Endothelial cell of umbilical vein (primary cell): ENCODE results near the gene MRPS35. TPM values are rescaled to one million over a fixed set of nuclear protein-coding genes. Genes with fewer than 3 reads are reported as not detected.
A peak's percentile ranks its signal among the peaks of the same experiment; 100 is the strongest.

Source experiments
- BruUV-seq: library from RNA; stranded (reverse); fragments of 400-500 nt; replicated peaks from 2 replicates; lab custom pipeline; 2021; lab: Mats Ljungman, UMichigan
- CTCF ChIA-PET: fragments of 300-600, 350-600 bp; sonication (Branson Sonifier 250); formaldehyde crosslinking; loops from one replicate; lab custom pipeline; 2021; ENCODE audit warnings: antibody characterized with exemption, inconsistent platforms; lab: Charles Lee
- POLR2A ChIA-PET: fragments of 300-600, 350-600 bp; sonication (Branson Sonifier 250); formaldehyde crosslinking; loops from one replicate; lab custom pipeline; 2021; ENCODE audit warnings: antibody characterized with exemption, inconsistent platforms; lab: Charles Lee
- DNase-seq: peaks from one replicate; pipeline ENCODE4 v3.0.0-alpha.2; 2011; ENCODE audit warnings: low read depth, low spot score
- FAIRE-seq: peaks from 2 replicates; lab custom pipeline; 2011; peaks lifted over from hg19 to GRCh38; lab: Jason Lieb, UNC
- H2AFZ ChIP-seq: 2 replicates; pipeline ENCODE4 v1.6.0; 2012; ENCODE audit warnings: low read depth, low read length, control low read depth, inconsistent platforms
- H3K27ac ChIP-seq: 2 replicates; pipeline ENCODE4 v1.5.1; 2011; ENCODE audit warnings: low read depth, mild to moderate bottlenecking, control low read depth, low read length, moderate library complexity; ENCODE audit not compliant: insufficient read depth
- H3K27me3 ChIP-seq, 2 experiments: 2 replicates each; pipeline versions ENCODE4 v1.6.0 to v1.6.1; 2011; ENCODE audit warnings: low read length in 2 of 2, mixed read lengths in 1 of 2; ENCODE audit not compliant: control insufficient read depth in 2 of 2, insufficient read depth in 2 of 2
- H3K36me3 ChIP-seq, 2 experiments: 2 replicates in 1 of 2; 3 replicates in 1 of 2; pipeline ENCODE4 v1.5.1; 2011; ENCODE audit warnings: low read length in 2 of 2, mild to moderate bottlenecking in 1 of 2, moderate library complexity in 1 of 2; ENCODE audit not compliant: control insufficient read depth in 2 of 2, insufficient read depth in 2 of 2; ENCODE audit errors: extremely low read depth in 1 of 2
- H3K4me1 ChIP-seq: 3 replicates; pipeline ENCODE4 v1.5.1; 2011; ENCODE audit warnings: mild to moderate bottlenecking, low read length; ENCODE audit not compliant: control insufficient read depth, insufficient read depth; ENCODE audit errors: extremely low read depth
- H3K4me2 ChIP-seq: 2 replicates; pipeline ENCODE4 v1.6.1; 2011; ENCODE audit warnings: low read length, control low read depth, mixed read lengths; ENCODE audit not compliant: insufficient read depth
- H3K4me3 ChIP-seq, 3 experiments: fragments of 200-600 bp in 1 of 3; sonication (generic), shearing (Covaris generic) in 1 of 3; replicated peaks in 1 of 3; 2 replicates each; pipeline ENCODE4 v1.5.1; 2011 to 2016; ENCODE audit warnings: control low read depth in 3 of 3, low read length in 3 of 3, mild to moderate bottlenecking in 2 of 3, inconsistent platforms in 1 of 3, low read depth in 1 of 3, moderate library complexity in 1 of 3; ENCODE audit not compliant: insufficient read depth in 1 of 3
- H3K79me2 ChIP-seq: 2 replicates; pipeline ENCODE4 v1.6.0; 2012; ENCODE audit warnings: low read length, inconsistent platforms; ENCODE audit not compliant: control insufficient read depth, insufficient read depth
- H3K9ac ChIP-seq: replicated peaks from 2 replicates; pipeline ENCODE3; 2011; ENCODE audit warnings: low read length, control low read depth; ENCODE audit not compliant: insufficient read depth; ENCODE audit errors: extremely low read depth
- H3K9me1 ChIP-seq: replicated peaks from 3 replicates; pipeline ENCODE4 v1.6.0; 2011; ENCODE audit warnings: mild to moderate bottlenecking, low read length; ENCODE audit not compliant: control insufficient read depth, insufficient read depth; ENCODE audit errors: extremely low read depth
- H3K9me3 ChIP-seq: replicated peaks from 2 replicates; pipeline ENCODE4 v1.5.1; 2012; ENCODE audit warnings: low read length, inconsistent platforms; ENCODE audit not compliant: control insufficient read depth, insufficient read depth
- H4K20me1 ChIP-seq: replicated peaks from 2 replicates; pipeline ENCODE3; 2011; ENCODE audit warnings: mild to moderate bottlenecking, low read length; ENCODE audit not compliant: control insufficient read depth, insufficient read depth; ENCODE audit errors: extremely low read depth
- EZH2 ChIP-seq: IDR thresholded peaks from 2 replicates; pipeline ENCODE4 v1.6.1; 2012; ENCODE audit warnings: borderline replicate concordance, low read depth, mild to moderate bottlenecking, moderate library complexity, low read length, inconsistent platforms; ENCODE audit not compliant: severe bottlenecking
- FOS ChIP-seq: IDR thresholded peaks from 2 replicates; pipeline ENCODE4 v1.6.1; 2011; ENCODE audit warnings: mild to moderate bottlenecking, low read length, moderate library complexity, borderline replicate concordance; ENCODE audit not compliant: insufficient read depth
- GATA2 ChIP-seq: IDR thresholded peaks from 2 replicates; pipeline ENCODE4 v1.7.0; 2011; ENCODE audit warnings: low read depth, mild to moderate bottlenecking, moderate library complexity, mixed read lengths, low read length; ENCODE audit not compliant: insufficient read length, insufficient read depth
- JUN ChIP-seq: IDR thresholded peaks from 2 replicates; pipeline ENCODE4 v1.6.1; 2011; ENCODE audit warnings: borderline replicate concordance, low read depth; ENCODE audit not compliant: insufficient read length, insufficient read depth
- MYC ChIP-seq: IDR thresholded peaks from one replicate; pipeline ENCODE4 v1.6.1; 2011; ENCODE audit warnings: mild to moderate bottlenecking, low read depth, low read length
- POLR2A ChIP-seq: IDR thresholded peaks from 2 replicates; pipeline ENCODE4 v1.6.1; 2012; ENCODE audit warnings: low read depth, mild to moderate bottlenecking, control low read depth, low read length
- POLR2AphosphoS5 ChIP-seq: IDR thresholded peaks from 2 replicates; pipeline ENCODE4 v1.6.1; 2012; ENCODE audit warnings: low read depth, mild to moderate bottlenecking, control low read depth, low read length, moderate library complexity; ENCODE audit not compliant: insufficient read depth
- dilution Hi-C: fragments of 300-500 bp; cut with MboI; formaldehyde crosslinking; loops from one replicate; pipeline ENCODE4 v1.15.0; 2019; ENCODE audit warnings: low sequenced_read_pairs; ENCODE audit not compliant: extremely low pct_ligation_motif_present
- intact Hi-C: fragments of 100-400 bp; cut with micrococcal nuclease; formaldehyde crosslinking; loops from one replicate; pipeline ENCODE4 v1.10.0; 2022
- polyA plus RNA-seq, 4 experiments: library from polyadenylated mRNA; depleted of rRNA in 3 of 4; stranded (reverse) in 3 of 4; unstranded in 1 of 4; fragments of >200 nt; gene quantifications; 2 replicates each; pipeline versions ENCODE4 v1.2.1 to v1.2.3, GENCODE V29; 2011 to 2012; ENCODE audit warnings: missing spikeins in 1 of 4
- total RNA-seq: library from RNA; stranded (reverse); gene quantifications from 2 replicates; pipeline ENCODE4 v1.2.3, GENCODE V29; 2021
- TF ChIP-seq, protein P1 (sequence below), 2 donors: IDR thresholded peaks; 1 replicate in 1 of 2; 2 replicates in 1 of 2; pipeline ENCODE4 v1.5.1; 2011; ENCODE audit warnings: low read length in 2 of 2, mild to moderate bottlenecking in 2 of 2, moderate library complexity in 2 of 2, control low read depth in 1 of 2, inconsistent platforms in 1 of 2, low read depth in 1 of 2; ENCODE audit not compliant: insufficient read depth in 1 of 2; ENCODE audit errors: extremely low read depth in 1 of 2
- TF ChIP-seq, protein P2 (sequence below): IDR thresholded peaks from 2 replicates; pipeline ENCODE4 v1.6.1; 2011; ENCODE audit not compliant: insufficient read depth, insufficient read length

Gene MRPS35
- total and polyA plus RNA-seq, 2 donors (not counting 3 experiments of a cell fraction or from before 2014, with no cell fraction given): 22.7 to 38.6 TPM

GRCh38 chr12:27785882-27786570 lies 75.4 kb downstream of the MRPS35 start:
- no peaks in the 10 kb centered on the region for H3K9me1 ChIP-seq
- H3K79me2 ChIP-seq: peaks cover 71% of the 10 kb centered on the region
- peak overlapping the region; percentile 35 for H3K4me2 ChIP-seq
- H2AFZ ChIP-seq: no peak overlapping the region
- H3K36me3 ChIP-seq: no peaks in the 10 kb centered on the region
- no TSS peak for BruUV-seq
- ChIA-PET CTCF (interaction anchor here (1.0 kb wide), 1 partner anchor 54 kb away, joined by 3 read pairs; no protein-coding TSS in a partner anchor), POLR2A (no interaction called here)
- peaks cover 21% of the 10 kb centered on the region for H3K4me1 ChIP-seq
- H4K20me1 ChIP-seq: no peaks in the 10 kb centered on the region
- no peak overlapping the region for H3K4me3 ChIP-seq
- H3K9ac ChIP-seq: no peak overlapping the region
- H3K27me3 ChIP-seq: no peaks in the 10 kb centered on the region
- intact Hi-C loops (no loop called here), dilution Hi-C loops (no loop called here)
- no peaks in the 10 kb centered on the region for H3K9me3 ChIP-seq
- FAIRE-seq (peak; percentile 68), DNase-seq (peak; percentile 39)
- no peak for TF ChIP-seq EZH2
- TF ChIP-seq FOS: peak; percentile 53
- TF ChIP-seq, protein P1, sequence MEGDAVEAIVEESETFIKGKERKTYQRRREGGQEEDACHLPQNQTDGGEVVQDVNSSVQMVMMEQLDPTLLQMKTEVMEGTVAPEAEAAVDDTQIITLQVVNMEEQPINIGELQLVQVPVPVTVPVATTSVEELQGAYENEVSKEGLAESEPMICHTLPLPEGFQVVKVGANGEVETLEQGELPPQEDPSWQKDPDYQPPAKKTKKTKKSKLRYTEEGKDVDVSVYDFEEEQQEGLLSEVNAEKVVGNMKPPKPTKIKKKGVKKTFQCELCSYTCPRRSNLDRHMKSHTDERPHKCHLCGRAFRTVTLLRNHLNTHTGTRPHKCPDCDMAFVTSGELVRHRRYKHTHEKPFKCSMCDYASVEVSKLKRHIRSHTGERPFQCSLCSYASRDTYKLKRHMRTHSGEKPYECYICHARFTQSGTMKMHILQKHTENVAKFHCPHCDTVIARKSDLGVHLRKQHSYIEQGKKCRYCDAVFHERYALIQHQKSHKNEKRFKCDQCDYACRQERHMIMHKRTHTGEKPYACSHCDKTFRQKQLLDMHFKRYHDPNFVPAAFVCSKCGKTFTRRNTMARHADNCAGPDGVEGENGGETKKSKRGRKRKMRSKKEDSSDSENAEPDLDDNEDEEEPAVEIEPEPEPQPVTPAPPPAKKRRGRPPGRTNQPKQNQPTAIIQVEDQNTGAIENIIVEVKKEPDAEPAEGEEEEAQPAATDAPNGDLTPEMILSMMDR (IDR thresholded peaks at IDR 0.05; ENCODE audit: extremely low read depth in 1 of 2, insufficient read depth in 1 of 2, low read depth in 1 of 2, low read length in 2 of 2): no peak
- TF ChIP-seq POLR2AphosphoS5: no peak
- TF ChIP-seq JUN: peak; percentile 19
- no peak for TF ChIP-seq GATA2
- TF ChIP-seq, protein P2, sequence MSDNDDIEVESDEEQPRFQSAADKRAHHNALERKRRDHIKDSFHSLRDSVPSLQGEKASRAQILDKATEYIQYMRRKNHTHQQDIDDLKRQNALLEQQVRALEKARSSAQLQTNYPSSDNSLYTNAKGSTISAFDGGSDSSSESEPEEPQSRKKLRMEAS: no peak
- no peak for TF ChIP-seq MYC
- no peak for TF ChIP-seq POLR2A
- peak overlapping the region; percentile 50 for H3K27ac ChIP-seq
